ENCODE measurements around the gene ALCAM.

DNA sequence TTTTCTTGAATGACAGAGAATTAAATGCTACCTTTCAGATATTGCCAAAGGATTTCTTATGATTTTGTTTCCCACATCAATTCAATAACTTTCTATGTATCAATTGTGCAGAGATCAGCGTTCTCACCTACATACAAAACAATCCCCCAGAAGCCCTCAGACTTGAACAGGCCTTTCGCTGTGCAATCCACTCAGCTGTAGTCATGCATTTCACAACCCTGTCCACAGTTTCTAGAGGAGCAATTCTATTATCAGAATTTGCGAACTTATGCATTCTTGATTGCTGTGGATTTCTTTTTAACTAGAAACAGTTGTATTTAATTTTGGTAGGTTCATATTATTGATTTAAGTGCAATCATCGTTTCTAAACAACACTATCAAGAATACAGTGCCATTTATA lies 13.7 kb upstream of the ALCAM start:
- no peak for TF ChIP-seq CTCF (conservative IDR thresholded peaks at IDR 0.05; ENCODE audit: low read depth, low read length)
- TF ChIP-seq EZH2 (IDR thresholded peaks at IDR 0.05; ENCODE audit: borderline replicate concordance, low read depth, low read length, poor library complexity, severe bottlenecking), result no peak
